Aorta (tissue), 5 donors: ENCODE data around the gene ANKRD23. TPM values are rescaled to one million over a fixed set of nuclear protein-coding genes. Genes with fewer than 3 reads are reported as not detected.

Experiments used
- ATAC-seq: fragments of 200-7000 bp; cut with Tn5 transposase; one replicate; pipeline ENCODE4 v1.9.1; 2022; ENCODE audit warnings: moderate library complexity; ENCODE audit not compliant: low FRiP score
- DNase-seq, 2 donors: peaks; one replicate each; pipeline ENCODE4 v3.0.0-alpha.2; 2020
- H3K27ac ChIP-seq, 2 donors: one replicate each; pipeline ENCODE4 v1.5.1; 2013; ENCODE audit warnings: low read length in 2 of 2, mild to moderate bottlenecking in 2 of 2, moderate library complexity in 2 of 2, control low read depth in 1 of 2, inconsistent platforms in 1 of 2, low read depth in 1 of 2
- H3K27me3 ChIP-seq, 2 donors: one replicate each; pipeline ENCODE4 v1.6.1; 2013; ENCODE audit warnings: control low read depth in 1 of 2, low read length in 1 of 2, mild to moderate bottlenecking in 1 of 2, moderate library complexity in 1 of 2; ENCODE audit not compliant: insufficient read depth in 2 of 2, control insufficient read depth in 1 of 2
- H3K36me3 ChIP-seq, 2 donors: one replicate each; pipeline ENCODE4 v1.6.1; 2013; ENCODE audit warnings: control low read depth in 1 of 2, low read length in 1 of 2, mild to moderate bottlenecking in 1 of 2; ENCODE audit not compliant: insufficient read depth in 2 of 2, control insufficient read depth in 1 of 2
- H3K4me1 ChIP-seq, 2 donors: one replicate each; pipeline ENCODE4 v1.6.1; 2013; ENCODE audit warnings: low read length in 2 of 2, control low read depth in 1 of 2, mild to moderate bottlenecking in 1 of 2, moderate library complexity in 1 of 2; ENCODE audit not compliant: insufficient read depth in 2 of 2, control insufficient read depth in 1 of 2
- H3K4me3 ChIP-seq, 2 donors: one replicate each; pipeline ENCODE4 v1.5.1; 2013; ENCODE audit warnings: low read length in 2 of 2, control low read depth in 1 of 2, mild to moderate bottlenecking in 1 of 2
- H3K9me3 ChIP-seq: one replicate; pipeline ENCODE4 v1.6.1; 2013; ENCODE audit warnings: mild to moderate bottlenecking, low read length; ENCODE audit not compliant: control insufficient read depth
- WGBS, 2 donors: extraction: QIAGEN DNeasy Blood & Tissue Kit; methylation state at CpG; one replicate each; pipeline ENCODE4 v1.1.7; 2013; 5-methylcytosine and 5-hydroxymethylcytosine counted together
- intact Hi-C, 2 donors: fragments of 100-400 bp; cut with DNase I; formaldehyde crosslinking; loops; one replicate each; pipeline versions ENCODE4 v1.14.2 to v1.15.0; 2022
- polyA plus RNA-seq, 2 donors: library from polyadenylated mRNA; stranded (reverse); fragments of 200-250 nt; gene quantifications; one replicate each; pipeline ENCODE4 v1.2.3, GENCODE V29; 2013
- total RNA-seq, 2 donors: library from RNA; stranded (reverse); fragmentation: NEBNext Ultra II Directional; extraction: Animal tissue kit (Norgen Biotek cat#: 25700); gene quantifications; one replicate each; pipeline ENCODE4 v1.2.1, GENCODE V29; 2021
- donor health status: healthy with polysubstance abuse.
- donor health status: Bipolar disorder and iron deficiency.
- donor health status: DM: no; HTN: no; CAD: no.
- donor health status: DM: no; HTN: no; CAD: no.
- donor health status: DM: yes; HTN: yes; CAD: no.

Gene ANKRD23
- total and polyA plus RNA-seq, 4 donors: 4.6 to 5.4 (median 5.3) TPM; not detected in 1

GRCh38 chr2:96846825-96847224 lies 3.0 kb upstream of the ANKRD23 start:
- H3K27ac ChIP-seq: no peak overlapping the region
- 92% methylated on average over 5 of the region's 5 CpGs for WGBS, 2 donors
- ATAC-seq: no peak

GRCh38 chr2:96844405-96844808 lies 586 bp upstream of the ANKRD23 start:
- no peaks in the 10 kb centered on the region for H3K4me1 ChIP-seq
- no peak overlapping the region for H3K27ac ChIP-seq
- ATAC-seq (no peak), DNase-seq (no peak)
- no peaks in the 10 kb centered on the region for H3K9me3 ChIP-seq
- intact Hi-C loops: no loop called here
- H3K4me3 ChIP-seq: no peak overlapping the region
- no peaks in the 10 kb centered on the region for H3K27me3 ChIP-seq
- 72 to 75% methylated on average over 14 to 17 of the region's 17 CpGs for WGBS, 2 donors
- H3K36me3 ChIP-seq: peaks cover 0 to 2% of the 10 kb centered on the region in 2 donors

More at GRCh38 chr2:96846825-96847224, 3.0 kb upstream of the ANKRD23 start:
- Histone ChIP-seq H3K4me3 (no peak overlapping the region), H3K4me1 (no peaks in the 10 kb centered on the region), H3K27me3 (no peaks in the 10 kb centered on the region), H3K9me3 (no peaks in the 10 kb centered on the region), H3K36me3 (peaks cover 0 to 4% of the 10 kb centered on the region in 2 donors)
- intact Hi-C loops: no loop called here
- DNase-seq: no peak

- Histone ChIP-seq H3K27me3 (no peaks in the 10 kb centered on the region), H3K9me3 (no peaks in the 10 kb centered on the region), H3K4me1 (no peaks in the 10 kb centered on the region), H3K4me3 (no peak overlapping the region), H3K36me3 (no peaks in the 10 kb centered on the region), H3K27ac (no peak overlapping the region)
- 80 to 86% methylated on average over 7 of the region's 7 CpGs for WGBS, 2 donors
- intact Hi-C loops: no loop called here
- no peak for DNase-seq
- no peak for ATAC-seq
Observed at GRCh38 chr2:96842600-96842999, 1.2 kb downstream of the ANKRD23 start.

GRCh38 chr2:96841701-96842495 lies 1.9 kb downstream of the ANKRD23 start:
- Histone ChIP-seq H3K4me1 (no peaks in the 10 kb centered on the region), H3K36me3 (no peaks in the 10 kb centered on the region), H3K27me3 (no peaks in the 10 kb centered on the region), H3K9me3 (no peaks in the 10 kb centered on the region), H3K27ac (no peak overlapping the region), H3K4me3 (no peak overlapping the region)
- 84 to 85% methylated on average over 16 of the region's 16 CpGs for WGBS, 2 donors
- no peak for ATAC-seq
- intact Hi-C loops: no loop called here
- no peak for DNase-seq

- no peaks in the 10 kb centered on the region for H3K36me3 ChIP-seq
Observed at GRCh38 chr2:96839875-96840850, 3.7 kb downstream of the ANKRD23 start.

GRCh38 chr2:96839293-96839874 lies 4.4 kb downstream of the ANKRD23 start:
- H3K4me3 ChIP-seq: no peak overlapping the region
- intact Hi-C loops: no loop called here
- ATAC-seq (peak; percentile 51), DNase-seq (peak in 1 of 2 donors; percentile 77)
- no peak overlapping the region for H3K27ac ChIP-seq
- no peaks in the 10 kb centered on the region for H3K9me3 ChIP-seq
- WGBS, 2 donors: 27 to 28% methylated on average over 38 to 42 of the region's 42 CpGs
- H3K4me1 ChIP-seq: no peaks in the 10 kb centered on the region
- no peaks in the 10 kb centered on the region for H3K36me3 ChIP-seq
- H3K27me3 ChIP-seq: no peaks in the 10 kb centered on the region

More at GRCh38 chr2:96839875-96840850, 3.7 kb downstream of the ANKRD23 start:
- Histone ChIP-seq H3K9me3 (no peaks in the 10 kb centered on the region), H3K27me3 (no peaks in the 10 kb centered on the region), H3K27ac (no peak overlapping the region), H3K4me1 (no peaks in the 10 kb centered on the region), H3K4me3 (no peak overlapping the region)
- 89 to 90% methylated on average over 37 of the region's 37 CpGs for WGBS, 2 donors
- intact Hi-C loops: no loop called here
- DNase-seq (no peak), ATAC-seq (no peak)

- H3K36me3 ChIP-seq: no peaks in the 10 kb centered on the region
- no peak overlapping the region for H3K4me3 ChIP-seq
Observed at GRCh38 chr2:96838345-96839292, 5.2 kb downstream of the ANKRD23 start.

GRCh38 chr2:96837575-96837974 lies 6.2 kb downstream of the ANKRD23 start:
- Histone ChIP-seq H3K27ac (no peak overlapping the region), H3K4me1 (no peaks in the 10 kb centered on the region), H3K4me3 (no peak overlapping the region), H3K27me3 (no peaks in the 10 kb centered on the region), H3K36me3 (no peaks in the 10 kb centered on the region), H3K9me3 (no peaks in the 10 kb centered on the region)
- 91 to 93% methylated on average over 9 of the region's 9 CpGs for WGBS, 2 donors
- ATAC-seq (no peak), DNase-seq (no peak)
- intact Hi-C loops: no loop called here

More at GRCh38 chr2:96838345-96839292, 5.2 kb downstream of the ANKRD23 start:
- Histone ChIP-seq H3K27ac (no peak overlapping the region), H3K27me3 (no peaks in the 10 kb centered on the region), H3K9me3 (no peaks in the 10 kb centered on the region), H3K4me1 (no peaks in the 10 kb centered on the region)
- DNase-seq (no peak), ATAC-seq (peak; percentile 15)
- intact Hi-C loops: no loop called here
- 84% methylated on average over 23 of the region's 23 CpGs for WGBS, 2 donors
